ENCODE measurements around the gene ZNF268. TPM values are rescaled to one million over a fixed set of nuclear protein-coding genes. Genes with fewer than 3 reads are reported as not detected.
"Not testable (repeated sequence)": the region's sequence is repeated elsewhere in the genome, so short reads cannot be mapped to it uniquely, and the experiment has no call there.

Gene ZNF268
- polyA plus RNA-seq, 1 donor: 10.2 TPM

- DNase-seq: no peak
Measured at GRCh38 chr12:133227281-133227852, 46.1 kb downstream of the ZNF268 start.

GRCh38 chr12:133231001-133231400 lies 49.7 kb downstream of the ZNF268 start:
- no peak for DNase-seq

DNA sequence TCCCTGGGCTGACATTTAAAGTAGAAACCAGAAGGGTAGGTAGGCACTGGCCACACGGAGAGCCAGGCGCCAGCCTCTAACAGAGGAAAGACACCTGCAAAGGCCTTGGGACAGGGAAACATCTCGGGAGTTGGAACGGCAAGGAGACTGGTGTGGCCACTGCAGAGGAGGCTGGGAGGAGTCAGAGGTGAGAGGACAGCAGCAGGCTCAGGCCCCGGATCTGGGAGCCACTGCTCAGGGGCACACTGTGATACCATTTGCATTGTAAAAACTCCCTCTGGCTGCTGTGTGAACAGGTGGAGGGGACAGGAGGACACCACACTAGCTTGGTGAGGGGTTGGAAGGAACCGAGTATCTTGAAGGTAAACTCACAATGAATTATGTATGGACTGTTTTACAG lies 51.7 kb downstream of the ZNF268 start:
- no peak for DNase-seq

GRCh38 chr12:133233993-133234564 lies 52.8 kb downstream of the ZNF268 start:
- DNase-seq: no peak

DNA sequence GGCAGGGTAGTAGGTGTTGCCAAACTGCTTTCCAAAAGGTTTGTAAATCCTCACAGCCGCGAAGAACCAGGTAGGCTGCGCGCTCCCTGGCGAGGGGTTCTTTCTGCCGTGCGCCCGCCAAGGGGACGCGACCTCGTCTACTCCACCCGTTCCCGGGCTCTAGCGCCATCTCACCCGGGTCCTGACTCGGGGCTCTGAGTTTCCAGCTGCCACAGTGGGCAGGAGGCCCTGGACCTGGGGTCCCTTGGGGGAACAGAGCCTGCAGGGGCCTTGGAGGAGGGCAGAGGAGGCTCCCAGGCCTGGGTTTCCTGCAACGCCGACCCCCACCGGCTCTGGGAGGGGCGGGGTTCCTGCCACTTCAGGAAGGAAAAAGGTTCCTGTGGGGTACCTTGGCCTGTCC lies 53.7 kb downstream of the ZNF268 start:
- no peak for DNase-seq

GRCh38 chr12:133235401-133236112 lies 54.3 kb downstream of the ZNF268 start, which contains the start of gene ANHX:
ANHX (minus strand) TSS chr12:133235877; CDS start chr12:133234356, 1,521 bp downstream.
- DNase-seq: no peak

GRCh38 chr12:133236144-133236543 lies 54.8 kb downstream of the ZNF268 start:
- DNase-seq: no peak

DNA sequence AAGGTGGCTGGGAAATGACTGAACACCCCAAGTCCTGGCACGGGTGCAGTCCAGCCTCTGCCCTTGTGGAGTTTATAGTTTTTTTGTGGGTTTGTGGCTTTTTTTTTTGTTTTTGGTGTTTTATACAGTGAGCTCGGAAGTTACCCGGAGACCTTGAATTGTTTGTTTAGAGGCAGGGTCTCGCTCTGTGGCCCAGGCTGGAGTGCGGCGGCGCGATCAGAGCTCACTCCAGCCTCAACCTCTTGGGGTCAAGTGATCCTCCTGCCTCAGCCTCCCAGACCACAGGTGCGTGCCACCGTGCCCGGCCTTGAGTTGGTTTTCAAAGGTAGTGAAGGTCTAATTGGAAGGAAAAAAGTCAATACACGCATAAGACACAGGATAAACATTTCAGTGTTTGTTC lies 55.3 kb downstream of the ZNF268 start:
- no peak for DNase-seq

- DNase-seq: no peak
Measured at GRCh38 chr12:133251732-133252131, 70.4 kb downstream of the ZNF268 start.

GRCh38 chr12:133255833-133256232 lies 74.5 kb downstream of the ZNF268 start:
- not testable (repeated sequence) for DNase-seq

DNA sequence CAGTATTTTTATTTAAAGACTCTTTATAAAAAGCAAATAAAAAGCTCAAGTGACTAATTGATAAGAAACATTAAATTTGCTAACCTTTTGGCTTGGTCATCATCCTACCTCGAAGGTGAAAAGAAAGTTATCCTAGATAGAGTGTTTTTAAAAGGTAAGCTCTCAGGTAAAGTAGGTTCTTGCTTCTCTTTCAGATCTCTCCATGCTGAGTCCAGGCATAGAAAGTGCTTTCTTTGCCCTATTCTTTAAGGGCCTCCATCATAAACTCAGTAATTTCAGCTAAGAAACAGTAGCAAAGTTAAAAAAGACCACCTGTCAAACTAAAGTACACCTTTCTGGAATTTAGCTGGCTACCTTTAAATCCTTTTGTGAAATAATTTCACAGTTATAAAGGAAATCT lies 75.0 kb downstream of the ZNF268 start:
- no peak for DNase-seq

DNA sequence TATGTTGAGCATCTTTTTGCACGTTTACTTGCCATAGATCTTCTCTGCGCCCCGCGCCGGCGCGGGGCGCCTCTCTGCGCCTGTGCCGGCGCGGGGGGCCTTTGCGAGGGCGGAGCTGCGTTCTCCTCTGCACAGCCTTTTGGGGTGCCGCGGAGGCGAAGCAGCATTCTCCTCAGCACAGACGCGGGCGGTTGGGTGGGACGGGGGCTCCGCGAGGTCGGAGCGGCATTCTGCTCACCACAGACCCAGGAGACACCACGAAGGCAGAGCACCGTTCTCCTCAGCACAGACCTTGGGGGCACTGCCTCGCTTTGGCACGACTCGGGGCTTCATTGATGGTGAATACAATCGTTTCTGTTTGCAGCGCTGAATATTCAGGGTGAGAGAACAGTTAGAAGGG lies 82.9 kb downstream of the ZNF268 start:
- DNase-seq: no peak

Other genes starting within 250 kb of the ZNF268 start
- 13.5 TPM for gene ZNF605, start 225.2 kb upstream of the ZNF268 start, polyA plus RNA-seq (ENCODE audit: insufficient read length)
- gene ZNF26, start 195.1 kb upstream of the ZNF268 start, polyA plus RNA-seq (ENCODE audit: insufficient read length): 7.9 TPM
- gene ZNF84, start 144.0 kb upstream of the ZNF268 start, polyA plus RNA-seq (ENCODE audit: insufficient read length): 28.3 TPM
- 14.9 TPM for gene ZNF140, start 100.6 kb upstream of the ZNF268 start, polyA plus RNA-seq (ENCODE audit: insufficient read length)
- gene ZNF891, start 51.2 kb upstream of the ZNF268 start, polyA plus RNA-seq (ENCODE audit: insufficient read length): 2.4 TPM
- 6.2 TPM for gene ZNF10, start 50.9 kb upstream of the ZNF268 start, polyA plus RNA-seq (ENCODE audit: insufficient read length)
- gene ANHX, start 54.4 kb downstream of the ZNF268 start, polyA plus RNA-seq (ENCODE audit: insufficient read length): not detected